ENCODE measurements around the gene ZSCAN5C.

ZSCAN5C gene

GRCh38 chr19:56155124-56155687 is 46.9 kb upstream of the ZSCAN5C start:
- Histone ChIP-seq H3K4me2 (ENCODE audit: low read depth, low read length, poor library complexity, severe bottlenecking) (no peak overlapping the region), H3K9ac (ENCODE audit: low read depth, low read length, poor library complexity, severe bottlenecking) (no peak overlapping the region), H3K27me3 (ENCODE audit: insufficient read depth, low read length, poor library complexity, severe bottlenecking) (no peaks in the 10 kb centered on the region), H3K9me2 (replicated peaks; ENCODE audit: low read depth, low read length) (no peaks in the 10 kb centered on the region), H3K9me3 (ENCODE audit: insufficient read depth, low read depth, low read length) (no peaks in the 10 kb centered on the region), H3K4me1 (ENCODE audit: insufficient read depth, low read length, poor library complexity, severe bottlenecking) (no peaks in the 10 kb centered on the region), H3F3A (ENCODE audit: low read depth) (no peaks in the 10 kb centered on the region), H3K4me3 (ENCODE audit: low read length, poor library complexity, severe bottlenecking) (no peak overlapping the region), H4K20me1 (ENCODE audit: insufficient read depth, low read length, poor library complexity, severe bottlenecking) (peaks cover 18% of the 10 kb centered on the region), H3K79me2 (ENCODE audit: insufficient read depth, low read length) (peaks cover 12% of the 10 kb centered on the region; the same call in 1 of the 2 replicates), H2AFZ (ENCODE audit: low read length) (no peak overlapping the region), H3K36me3 (ENCODE audit: insufficient read depth, low read length) (peaks cover 45% of the 10 kb centered on the region; the same call in 1 of the 2 replicates)
- no peak for TF ChIP-seq EZH2phosphoT487 (IDR thresholded peaks at IDR 0.05; ENCODE audit: borderline replicate concordance)
- TF ChIP-seq, protein P1, sequence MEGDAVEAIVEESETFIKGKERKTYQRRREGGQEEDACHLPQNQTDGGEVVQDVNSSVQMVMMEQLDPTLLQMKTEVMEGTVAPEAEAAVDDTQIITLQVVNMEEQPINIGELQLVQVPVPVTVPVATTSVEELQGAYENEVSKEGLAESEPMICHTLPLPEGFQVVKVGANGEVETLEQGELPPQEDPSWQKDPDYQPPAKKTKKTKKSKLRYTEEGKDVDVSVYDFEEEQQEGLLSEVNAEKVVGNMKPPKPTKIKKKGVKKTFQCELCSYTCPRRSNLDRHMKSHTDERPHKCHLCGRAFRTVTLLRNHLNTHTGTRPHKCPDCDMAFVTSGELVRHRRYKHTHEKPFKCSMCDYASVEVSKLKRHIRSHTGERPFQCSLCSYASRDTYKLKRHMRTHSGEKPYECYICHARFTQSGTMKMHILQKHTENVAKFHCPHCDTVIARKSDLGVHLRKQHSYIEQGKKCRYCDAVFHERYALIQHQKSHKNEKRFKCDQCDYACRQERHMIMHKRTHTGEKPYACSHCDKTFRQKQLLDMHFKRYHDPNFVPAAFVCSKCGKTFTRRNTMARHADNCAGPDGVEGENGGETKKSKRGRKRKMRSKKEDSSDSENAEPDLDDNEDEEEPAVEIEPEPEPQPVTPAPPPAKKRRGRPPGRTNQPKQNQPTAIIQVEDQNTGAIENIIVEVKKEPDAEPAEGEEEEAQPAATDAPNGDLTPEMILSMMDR (conservative IDR thresholded peaks at IDR 0.05; ENCODE audit: low read length) = peak; percentile 61

DNA sequence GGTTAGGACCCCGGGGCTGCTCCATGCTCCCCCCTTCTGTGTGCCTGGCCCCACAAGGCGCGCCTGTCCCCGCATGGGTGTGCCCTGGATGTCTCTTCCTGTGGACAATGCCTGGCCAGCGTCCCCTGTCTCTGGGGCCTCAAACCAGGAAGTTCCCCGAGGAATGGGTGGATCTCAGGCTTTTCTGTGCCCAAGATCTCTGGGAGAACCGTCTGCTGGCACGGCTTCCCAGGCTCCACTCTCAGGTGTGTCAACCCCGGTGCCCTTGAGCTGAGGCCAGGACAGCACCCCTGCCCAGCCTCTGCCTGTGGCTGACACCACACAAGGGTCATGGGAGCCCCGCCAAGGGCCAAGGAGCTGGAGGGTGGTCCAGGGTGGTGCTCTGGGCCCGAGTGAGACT is 45.3 kb upstream of the ZSCAN5C start:
- peaks cover 13% of the 10 kb centered on the region for H4K20me1 ChIP-seq (ENCODE audit: insufficient read depth, low read length, poor library complexity, severe bottlenecking)

GRCh38 chr19:56158170-56158757 is 43.8 kb upstream of the ZSCAN5C start:
- Histone ChIP-seq H4K20me1 (ENCODE audit: insufficient read depth, low read length, poor library complexity, severe bottlenecking) (peaks cover 7% of the 10 kb centered on the region), H3K79me2 (ENCODE audit: insufficient read depth, low read length) (no peaks in the 10 kb centered on the region), H2AFZ (ENCODE audit: low read length) (no peak overlapping the region), H3K36me3 (ENCODE audit: insufficient read depth, low read length) (peaks cover 53% of the 10 kb centered on the region; the same call in 1 of the 2 replicates), H3K9ac (ENCODE audit: low read depth, low read length, poor library complexity, severe bottlenecking) (no peak overlapping the region), H3K4me1 (ENCODE audit: insufficient read depth, low read length, poor library complexity, severe bottlenecking) (peaks cover 16% of the 10 kb centered on the region), H3F3A (ENCODE audit: low read depth) (no peaks in the 10 kb centered on the region), H3K27me3 (ENCODE audit: insufficient read depth, low read length, poor library complexity, severe bottlenecking) (no peaks in the 10 kb centered on the region), H3K9me2 (replicated peaks; ENCODE audit: low read depth, low read length) (no peaks in the 10 kb centered on the region), H3K4me2 (ENCODE audit: low read depth, low read length, poor library complexity, severe bottlenecking) (no peak overlapping the region), H3K4me3 (ENCODE audit: low read length, poor library complexity, severe bottlenecking) (no peak overlapping the region), H3K9me3 (ENCODE audit: insufficient read depth, low read depth, low read length) (no peaks in the 10 kb centered on the region)
- TF ChIP-seq EZH2phosphoT487 (IDR thresholded peaks at IDR 0.05; ENCODE audit: borderline replicate concordance) = no peak
- TF ChIP-seq, protein P1 (conservative IDR thresholded peaks at IDR 0.05; ENCODE audit: low read length) = no peak

More for the DNA sequence above, 45.3 kb upstream of the ZSCAN5C start:
- H3K79me2 ChIP-seq (ENCODE audit: insufficient read depth, low read length) = 0 out of 2 replicates have a peak, but pooled peaks cover 5% of the 10 kb centered on the region
- H3K4me3 ChIP-seq (ENCODE audit: low read length, poor library complexity, severe bottlenecking) = no peak overlapping the region
- no peak overlapping the region for H3K9ac ChIP-seq (ENCODE audit: low read depth, low read length, poor library complexity, severe bottlenecking)
- TF ChIP-seq, protein P1 (conservative IDR thresholded peaks at IDR 0.05; ENCODE audit: low read length) = no peak
- no peak for TF ChIP-seq EZH2phosphoT487 (IDR thresholded peaks at IDR 0.05; ENCODE audit: borderline replicate concordance)
- no peaks in the 10 kb centered on the region for H3K9me3 ChIP-seq (ENCODE audit: insufficient read depth, low read depth, low read length)
- no peak overlapping the region for H3K4me2 ChIP-seq (ENCODE audit: low read depth, low read length, poor library complexity, severe bottlenecking)
- H2AFZ ChIP-seq (ENCODE audit: low read length) = no peak overlapping the region
- H3K27me3 ChIP-seq (ENCODE audit: insufficient read depth, low read length, poor library complexity, severe bottlenecking) = no peaks in the 10 kb centered on the region
- H3K4me1 ChIP-seq (ENCODE audit: insufficient read depth, low read length, poor library complexity, severe bottlenecking) = peaks cover 1% of the 10 kb centered on the region
- peaks cover 53% of the 10 kb centered on the region; the same call in 1 of the 2 replicates for H3K36me3 ChIP-seq (ENCODE audit: insufficient read depth, low read length)
- H3F3A ChIP-seq (ENCODE audit: low read depth) = no peaks in the 10 kb centered on the region
- no peaks in the 10 kb centered on the region for H3K9me2 ChIP-seq (replicated peaks; ENCODE audit: low read depth, low read length)
